ENCODE data around the gene NEDD9. TPM values are rescaled to one million over a fixed set of nuclear protein-coding genes. Genes with fewer than 3 reads are reported as not detected.
A peak's percentile ranks its signal among the peaks of the same experiment; 100 is the strongest.

Gene NEDD9
- total and polyA plus RNA-seq, 10 of the 15 experiments (the other 5 are each of a cell fraction or from before 2014, with no cell fraction given) = 4.9 to 92.6 (median 14.6) TPM

GRCh38 chr6:11230158-11231107, 2.0 kb downstream of the NEDD9 start:
- intact Hi-C loops (cut with micrococcal nuclease; ENCODE audit: unreplicated experiment) (loop anchor here (5.0 kb wide), 1 partner anchor 142 kb away; no protein-coding TSS in a partner anchor), in situ Hi-C loops (cut with MboI) (no loop called here)
- Histone ChIP-seq H3K27me3 (replicated peaks in 1 of 2; ENCODE audit: control insufficient read depth in 2 of 2, insufficient read depth in 2 of 2, low read length in 1 of 2) (no peaks in the 10 kb centered on the region), H3K9ac (ENCODE audit: control insufficient read depth, insufficient read depth, low read length) (no peak overlapping the region), H3K36me3 (ENCODE audit: control insufficient read depth in 2 of 2, insufficient read depth in 2 of 2, low read length in 1 of 2) (no peaks in the 10 kb centered on the region; a peak in 1 of 4 replicates), H3K4me2 (ENCODE audit: control insufficient read depth, insufficient read depth) (no peak overlapping the region; the same call in 1 of the 2 replicates), H3K27ac (ENCODE audit: control insufficient read depth, insufficient read depth) (no peak overlapping the region), H3K4me1 (ENCODE audit: control insufficient read depth, insufficient read depth, low read length) (no peaks in the 10 kb centered on the region), H3K4me3 (peak overlapping the region; percentile 84), H3K9me3 (replicated peaks; ENCODE audit: control insufficient read depth, insufficient read depth, low read length) (peaks cover 4% of the 10 kb centered on the region; the same call in 2 of the 3 replicates), H4K20me1 (ENCODE audit: control insufficient read depth, insufficient read depth) (no peaks in the 10 kb centered on the region), H3K79me2 (ENCODE audit: control insufficient read depth, insufficient read depth, low read length) (peaks cover 45% of the 10 kb centered on the region), H2AFZ (ENCODE audit: control insufficient read depth, low read depth, low read length) (no peak overlapping the region)
- ChIA-PET POLR2A (interaction anchor here (0.7 to 8.0 kb wide), 15 partner anchors 8 to 92 kb away, joined by 3 to 67 read pairs (median 4); no protein-coding TSS in a partner anchor), RAD21 (ENCODE audit: unreplicated experiment) (interaction anchor here (0.6 to 4.4 kb wide), 22 partner anchors 8 to 1703 kb away, joined by 3 to 62 read pairs (median 4); no protein-coding TSS in a partner anchor), SMC1A (ENCODE audit: uncharacterized antibody, unreplicated experiment) (interaction anchor here (0.8 to 9.0 kb wide), 32 partner anchors 9 to 265 kb away, joined by 3 to 99 read pairs (median 7); no protein-coding TSS in a partner anchor), CTCF (interaction anchor here (0.8 to 3.2 kb wide), 16 partner anchors 8 to 265 kb away, joined by 3 to 20 read pairs (median 4); no protein-coding TSS in a partner anchor)
- 93% methylated on average over 9 of the region's 9 CpGs for WGBS (ENCODE audit: insufficient coverage, insufficient replicate concordance, low lambda C conversion rate, missing lambda C conversion rate)
- TF ChIP-seq ATF7 (IDR thresholded peaks at IDR 0.05; ENCODE audit: low read depth) (peak; percentile 39; the same call in 1 of the 2 replicates), BCLAF1 (IDR thresholded peaks at IDR 0.05) (no peak), RUNX3 (IDR thresholded peaks at IDR 0.05; ENCODE audit: low read length) (peak; percentile 35; the same call in 1 of the 2 replicates), PKNOX1 (IDR thresholded peaks at IDR 0.05) (0 out of 2 replicates have a peak, but pooled peaks have one; percentile 7), BCL11A (IDR thresholded peaks at IDR 0.05; ENCODE audit: low read depth, low read length) (no peak), SRF (IDR thresholded peaks at IDR 0.05; ENCODE audit: low read depth in 2 of 2, low read length in 2 of 2) (no peak)
- FAIRE-seq (no peak), DNase-seq (ENCODE audit: low read depth, low spot score) (no peak), ATAC-seq (no peak)
- BruUV-seq (replicated peaks) = no TSS peak

All from GM12878 (cell line).